Peyer's patch (tissue), 4 donors: ENCODE data around the gene RNF44.

Experiments used
- POLR2A ChIP-seq, 2 donors: fragments of 450-650 bp; IDR thresholded peaks; one replicate each; pipeline ENCODE4 v1.5.1; 2017; ENCODE audit warnings: antibody characterized with exemption in 2 of 2, mild to moderate bottlenecking in 2 of 2, moderate library complexity in 2 of 2
- TF ChIP-seq, protein P1 (sequence below), 6 experiments: fragments of 450-650 bp in 4 of 6; fragments of 200-600 bp in 2 of 6; sonication (generic) in 1 of 6; IDR thresholded peaks; one replicate each; pipeline ENCODE4 v1.5.1; 2017 to 2019; ENCODE audit warnings: antibody characterized with exemption in 6 of 6, mild to moderate bottlenecking in 3 of 6, moderate library complexity in 1 of 6

DNA sequence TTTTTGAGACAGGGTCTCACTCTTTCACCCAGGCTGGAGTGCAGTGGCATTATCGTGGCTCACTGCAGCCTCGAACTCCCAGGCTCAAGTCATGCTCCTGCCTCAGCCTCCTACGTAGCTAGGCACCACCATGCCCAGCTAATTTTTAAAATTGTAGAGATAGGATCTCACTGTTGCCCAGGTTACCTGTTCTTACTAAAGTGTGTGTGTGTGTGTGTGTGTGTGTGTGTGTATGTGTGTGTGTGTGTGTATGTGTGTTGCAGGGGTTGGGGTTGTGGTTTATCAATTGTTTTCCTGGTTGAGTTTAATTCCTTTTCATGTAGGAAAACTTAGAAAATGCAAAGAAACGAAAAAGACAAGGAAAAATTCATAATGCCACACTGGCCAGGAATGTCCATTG is 21.8 kb downstream of the RNF44 start:
- TF ChIP-seq, protein P1, sequence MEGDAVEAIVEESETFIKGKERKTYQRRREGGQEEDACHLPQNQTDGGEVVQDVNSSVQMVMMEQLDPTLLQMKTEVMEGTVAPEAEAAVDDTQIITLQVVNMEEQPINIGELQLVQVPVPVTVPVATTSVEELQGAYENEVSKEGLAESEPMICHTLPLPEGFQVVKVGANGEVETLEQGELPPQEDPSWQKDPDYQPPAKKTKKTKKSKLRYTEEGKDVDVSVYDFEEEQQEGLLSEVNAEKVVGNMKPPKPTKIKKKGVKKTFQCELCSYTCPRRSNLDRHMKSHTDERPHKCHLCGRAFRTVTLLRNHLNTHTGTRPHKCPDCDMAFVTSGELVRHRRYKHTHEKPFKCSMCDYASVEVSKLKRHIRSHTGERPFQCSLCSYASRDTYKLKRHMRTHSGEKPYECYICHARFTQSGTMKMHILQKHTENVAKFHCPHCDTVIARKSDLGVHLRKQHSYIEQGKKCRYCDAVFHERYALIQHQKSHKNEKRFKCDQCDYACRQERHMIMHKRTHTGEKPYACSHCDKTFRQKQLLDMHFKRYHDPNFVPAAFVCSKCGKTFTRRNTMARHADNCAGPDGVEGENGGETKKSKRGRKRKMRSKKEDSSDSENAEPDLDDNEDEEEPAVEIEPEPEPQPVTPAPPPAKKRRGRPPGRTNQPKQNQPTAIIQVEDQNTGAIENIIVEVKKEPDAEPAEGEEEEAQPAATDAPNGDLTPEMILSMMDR (IDR thresholded peaks at IDR 0.05), result no peak
- no peak for TF ChIP-seq POLR2A (IDR thresholded peaks at IDR 0.05)
